HepG2 (cell line): ENCODE measurements around the gene PRKN. TPM values are rescaled to one million over a fixed set of nuclear protein-coding genes. Genes with fewer than 3 reads are reported as not detected.

Source experiments
- ATAC-seq: fragments of 200-7000 bp; cut with Tn5 transposase; 3 replicates; pipeline ENCODE4 v1.9.1; 2020; ENCODE audit warnings: mild to moderate bottlenecking, moderate library complexity
- BruUV-seq: library from RNA; stranded (reverse); fragments of 400-500 nt; replicated peaks from 2 replicates; lab custom pipeline; 2021; lab: Mats Ljungman, UMichigan
- CTCF ChIA-PET: fragments of 300-600 bp; formaldehyde crosslinking; extraction: SDS; loops from one replicate; lab custom pipeline; 2021; ENCODE audit warnings: low total read pairs, inconsistent platforms, low intra/inter-chr PET ratio; lab: Yijun Ruan, JAX
- POLR2A ChIA-PET: fragments of 350-600 bp; sonication (Branson Sonifier 250); formaldehyde crosslinking; loops from one replicate; lab custom pipeline; 2020; ENCODE audit warnings: antibody characterized with exemption, inconsistent platforms; lab: Yijun Ruan, JAX
- DNase-seq: peaks from one replicate; pipeline ENCODE4 v3.0.0-alpha.2; 2015; ENCODE audit warnings: low spot score
- FAIRE-seq: peaks from 3 replicates; lab custom pipeline; 2011; peaks lifted over from hg19 to GRCh38; lab: Jason Lieb, UNC
- H2AFZ ChIP-seq: one replicate; pipeline ENCODE4 v1.6.1; 2011; ENCODE audit warnings: low read length, inconsistent platforms
- H3K27ac ChIP-seq: fragments of 300-600 bp; 3 replicates; pipeline ENCODE4 v1.8.0; 2011; ENCODE audit warnings: mixed run types, mild to moderate bottlenecking, mixed read lengths, low read length, inconsistent platforms; ENCODE audit not compliant: insufficient read depth; ENCODE audit errors: extremely low read length
- H3K27me3 ChIP-seq, 2 experiments: fragments of 200-600 bp in 1 of 2; 2 replicates in 1 of 2; 3 replicates in 1 of 2; pipeline versions ENCODE4 v1.6.0 to v1.8.0; 2011; ENCODE audit warnings: low read length in 2 of 2, mild to moderate bottlenecking in 2 of 2, moderate library complexity in 2 of 2, inconsistent platforms in 1 of 2; ENCODE audit not compliant: insufficient read depth in 2 of 2, control insufficient read depth in 1 of 2
- H3K36me3 ChIP-seq, 2 experiments: fragments of 200-600 bp in 1 of 2; replicated peaks in 1 of 2; 2 replicates in 1 of 2; 3 replicates in 1 of 2; pipeline versions ENCODE4 v1.5.1 to v1.8.0; 2011; ENCODE audit warnings: low read length in 2 of 2, inconsistent platforms in 1 of 2; ENCODE audit not compliant: insufficient read depth in 2 of 2, control insufficient read depth in 1 of 2
- H3K4me1 ChIP-seq: 2 replicates; pipeline ENCODE4 v1.5.1; 2012; ENCODE audit warnings: low read length, inconsistent platforms; ENCODE audit not compliant: insufficient read depth
- H3K4me2 ChIP-seq: 2 replicates; pipeline ENCODE4 v1.6.0; 2011; ENCODE audit warnings: low read depth, low read length, inconsistent platforms
- H3K4me3 ChIP-seq, 3 experiments: fragments of 200-600 bp in 1 of 3; sonication (generic), shearing (Covaris generic) in 1 of 3; replicated peaks in 1 of 3; 2 replicates each; pipeline ENCODE4 v1.5.1; 2011 to 2016; ENCODE audit warnings: low read length in 3 of 3, inconsistent platforms in 2 of 3, low read depth in 2 of 3, mild to moderate bottlenecking in 2 of 3, control low read depth in 1 of 3, mixed read lengths in 1 of 3; ENCODE audit not compliant: insufficient read depth in 1 of 3
- H3K79me2 ChIP-seq: one replicate; pipeline ENCODE4 v1.6.1; 2011; ENCODE audit warnings: low read length, inconsistent platforms; ENCODE audit not compliant: insufficient read depth
- H3K9ac ChIP-seq: 2 replicates; pipeline ENCODE4 v1.6.0; 2011; ENCODE audit warnings: mild to moderate bottlenecking, low read depth, low read length, inconsistent platforms; ENCODE audit not compliant: insufficient read depth
- H3K9me3 ChIP-seq: 2 replicates; pipeline ENCODE4 v1.5.1; 2012; ENCODE audit warnings: mild to moderate bottlenecking, low read length
- H4K20me1 ChIP-seq: 2 replicates; pipeline ENCODE4 v1.6.0; 2011; ENCODE audit warnings: inconsistent platforms, mild to moderate bottlenecking, low read length, moderate library complexity; ENCODE audit not compliant: insufficient read depth
- AKNA ChIP-seq: sonication (generic); formaldehyde crosslinking; IDR thresholded peaks from 2 replicates; pipeline ENCODE4 v1.4.0; 2020; ENCODE audit warnings: missing genetic modification reagents, borderline replicate concordance
- BRD4 ChIP-seq: sonication (generic); formaldehyde crosslinking; IDR thresholded peaks from 2 replicates; pipeline ENCODE4 v1.4.0; 2020; ENCODE audit warnings: missing genetic modification reagents
- IRF2 ChIP-seq: IDR thresholded peaks from 2 replicates; pipeline ENCODE4 v1.6.1; 2018; ENCODE audit warnings: missing genetic modification reagents, missing compliant biosample characterization
- NFAT5 ChIP-seq: sonication (generic); formaldehyde crosslinking; IDR thresholded peaks from 2 replicates; pipeline ENCODE4 v1.4.0; 2020; ENCODE audit warnings: missing genetic modification reagents
- NFIB ChIP-seq: sonication (generic); formaldehyde crosslinking; IDR thresholded peaks from 2 replicates; pipeline ENCODE4 v1.9.0; 2021; ENCODE audit warnings: missing genetic modification reagents, mild to moderate bottlenecking, borderline replicate concordance
- NR1H2 ChIP-seq: sonication (generic); formaldehyde crosslinking; IDR thresholded peaks from 2 replicates; pipeline ENCODE4 v1.8.1; 2022; ENCODE audit warnings: low read depth, missing genetic modification reagents, borderline replicate concordance
- NR3C1 ChIP-seq: sonication (generic); formaldehyde crosslinking; IDR thresholded peaks from 2 replicates; pipeline ENCODE4 v1.4.0; 2020; ENCODE audit warnings: missing genetic modification reagents
- PAWR ChIP-seq: sonication (generic); formaldehyde crosslinking; IDR thresholded peaks from 2 replicates; pipeline ENCODE4 v1.4.0; 2020; ENCODE audit warnings: missing genetic modification reagents, mild to moderate bottlenecking, borderline replicate concordance
- SETDB1 ChIP-seq: sonication (generic); formaldehyde crosslinking; IDR thresholded peaks from 2 replicates; pipeline ENCODE4 v1.5.1; 2020; ENCODE audit warnings: missing genetic modification reagents, mild to moderate bottlenecking, borderline replicate concordance
- SRSF1 ChIP-seq: fragments of 200-400 bp; formaldehyde crosslinking; optimal IDR thresholded peaks from 2 replicates; pipeline ENCODE3; 2017; ENCODE audit warnings: mild to moderate bottlenecking, low read depth, low read length, moderate library complexity
- TCF7 ChIP-seq: sonication (generic); IDR thresholded peaks from 2 replicates; pipeline ENCODE4 v1.6.1; 2016; ENCODE audit warnings: antibody characterized with exemption, low read depth
- ZKSCAN5 ChIP-seq: sonication (generic); formaldehyde crosslinking; IDR thresholded peaks from 2 replicates; pipeline ENCODE4 v1.5.1; 2020; ENCODE audit warnings: mild to moderate bottlenecking, missing genetic modification reagents
- ZNF253 ChIP-seq: sonication (generic); formaldehyde crosslinking; IDR thresholded peaks from 2 replicates; pipeline ENCODE4 v1.8.0; 2022; ENCODE audit warnings: mild to moderate bottlenecking, missing genetic modification reagents, borderline replicate concordance
- ZNF264 ChIP-seq: sonication (generic); formaldehyde crosslinking; IDR thresholded peaks from 2 replicates; pipeline ENCODE4 v1.4.0; 2020; ENCODE audit warnings: missing genetic modification reagents
- ZNF513 ChIP-seq: sonication (generic); formaldehyde crosslinking; conservative IDR thresholded peaks from 2 replicates; pipeline ENCODE4 v1.5.0; 2020; ENCODE audit warnings: missing genetic modification reagents
- WGBS: methylation state at CpG from one replicate; pipeline ENCODE4 v1.1.6; 2017; ENCODE audit warnings: low lambda C conversion rate; 5-methylcytosine and 5-hydroxymethylcytosine counted together
- in situ Hi-C: cut with HindIII; loops from 2 replicates; pipeline ENCODE4 v1.10.0; 2017; ENCODE audit warnings: low pct_unique_long_range_greater_than_20kb; ENCODE audit not compliant: extremely low pct_ligation_motif_present
- intact Hi-C: fragments of 100-400 bp; cut with micrococcal nuclease; formaldehyde crosslinking; loops from one replicate; pipeline ENCODE4 v1.10.0; 2022; ENCODE audit not compliant: unreplicated experiment
- polyA plus RNA-seq, 8 experiments: library from polyadenylated mRNA; depleted of rRNA in 3 of 8; stranded (reverse) in 7 of 8; unstranded in 1 of 8; fragments of >200 nt; fragmentation: Illumina TruSeq in 4 of 8; extraction: Trizol in 4 of 8; gene quantifications; 2 replicates each; pipeline versions ENCODE4 v1.2.1 to v1.2.3, GENCODE V29; 2011 to 2016; ENCODE audit warnings: low read depth in 4 of 8, missing spikeins in 1 of 8, mixed read lengths in 1 of 8; ENCODE audit not compliant: insufficient read depth in 1 of 8
- total RNA-seq, 5 experiments: library from RNA; depleted of rRNA; stranded (reverse); fragments of >200 nt; fragmentation: Illumina TruSeq; extraction: Trizol; gene quantifications; 2 replicates each; pipeline ENCODE4 v1.2.3, GENCODE V29; 2016; ENCODE audit warnings: low read depth in 1 of 5

Gene PRKN
- total and polyA plus RNA-seq, 2 of the 13 experiments (the other 11 are each of a cell fraction or from before 2014, with no cell fraction given), result 0.31 to 0.44 TPM

DNA sequence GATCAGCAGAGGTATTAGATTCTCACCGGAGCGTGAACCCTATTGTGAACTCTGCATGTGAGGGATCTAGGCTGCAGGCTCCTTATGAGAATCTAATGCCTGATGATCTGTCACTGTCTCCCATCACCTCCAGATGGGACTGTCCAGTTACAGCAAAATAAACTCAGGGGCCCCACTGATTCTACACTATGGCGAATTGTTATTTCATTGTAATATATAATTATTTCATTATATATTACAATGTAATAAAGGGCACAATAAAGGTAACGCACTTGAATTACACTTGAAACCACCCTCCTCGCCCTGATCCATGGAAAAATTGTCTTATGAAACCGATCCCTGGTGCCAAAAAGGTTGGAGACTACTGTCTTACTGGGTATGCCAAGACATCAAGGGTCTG lies 18.6 kb downstream of the PRKN start:
- DNase-seq, result no peak
- Histone ChIP-seq H3K36me3 (no peaks in the 10 kb centered on the region), H3K27ac (no peak overlapping the region), H4K20me1 (no peaks in the 10 kb centered on the region), H3K9ac (no peak overlapping the region), H2AFZ (no peak overlapping the region), H3K4me2 (no peak overlapping the region), H3K9me3 (no peaks in the 10 kb centered on the region), H3K4me1 (no peaks in the 10 kb centered on the region), H3K4me3 (no peak overlapping the region), H3K79me2 (no peaks in the 10 kb centered on the region), H3K27me3 (no peaks in the 10 kb centered on the region)
- ATAC-seq, result no peak
- no TSS peak for BruUV-seq
- FAIRE-seq, result no peak
- WGBS, result 41% methylated on average over 6 of the region's 6 CpGs
- intact Hi-C loops (no loop called here), in situ Hi-C loops (no loop called here)
- ChIA-PET CTCF (no interaction called here), POLR2A (no interaction called here)
- TF ChIP-seq ZNF513 (CRISPR knock-in tag) (no peak), SRSF1 (no peak), SETDB1 (no peak), AKNA (CRISPR knock-in tag) (no peak), IRF2 (no peak), NFIB (no peak), TCF7 (no peak), ZKSCAN5 (no peak), NR3C1 (no peak), BRD4 (CRISPR knock-in tag) (no peak), PAWR (CRISPR knock-in tag) (no peak), ZNF264 (CRISPR knock-in tag) (no peak), NFAT5 (CRISPR knock-in tag) (no peak), ZNF253 (no peak), NR1H2 (CRISPR knock-in tag) (no peak)
